Measurements from ENCODE around the gene PLPPR3.

PLPPR3 gene

GRCh38 chr19:861756-862580 is 40.2 kb upstream of the PLPPR3 start:
- DNase-seq (ENCODE audit: low read depth in 1 of 2, low spot score in 1 of 2): peak; percentile 72 to 85
- peak overlapping the region; percentile 27; the same call in 1 of the 2 replicates for H3K27ac ChIP-seq (replicated peaks)
- TF ChIP-seq REST (IDR thresholded peaks at IDR 0.05; ENCODE audit: insufficient replicate concordance, low read depth) (no peak), GABPA (IDR thresholded peaks at IDR 0.05; ENCODE audit: low read depth) (no peak), SPI1 (IDR thresholded peaks at IDR 0.05; ENCODE audit: borderline replicate concordance, low read depth) (no peak), CTCF (IDR thresholded peaks at IDR 0.05; ENCODE audit: insufficient read depth, low read length) (no peak), POLR2AphosphoS5 (IDR thresholded peaks at IDR 0.05; ENCODE audit: low read depth) (no peak)
- H3K4me3 ChIP-seq (replicated peaks; ENCODE audit: insufficient read depth, low read length): peak overlapping the region; percentile 60
- no peaks in the 10 kb centered on the region for H3K27me3 ChIP-seq (ENCODE audit: insufficient read depth, poor library complexity, severe bottlenecking)

- DNase-seq (ENCODE audit: low read depth in 1 of 2, low spot score in 1 of 2): no peak
- no peaks in the 10 kb centered on the region for H3K27me3 ChIP-seq (ENCODE audit: insufficient read depth, poor library complexity, severe bottlenecking)
- peak overlapping the region; percentile 60 for H3K4me3 ChIP-seq (replicated peaks; ENCODE audit: insufficient read depth, low read length)
- peak overlapping the region; percentile 27; the same call in 1 of the 2 replicates for H3K27ac ChIP-seq (replicated peaks)
- TF ChIP-seq POLR2AphosphoS5 (IDR thresholded peaks at IDR 0.05; ENCODE audit: low read depth): no peak
- no peak for TF ChIP-seq SPI1 (IDR thresholded peaks at IDR 0.05; ENCODE audit: borderline replicate concordance, low read depth)
- TF ChIP-seq GABPA (IDR thresholded peaks at IDR 0.05; ENCODE audit: low read depth): no peak
- TF ChIP-seq CTCF (IDR thresholded peaks at IDR 0.05; ENCODE audit: insufficient read depth, low read length): no peak
- no peak for TF ChIP-seq REST (IDR thresholded peaks at IDR 0.05; ENCODE audit: insufficient replicate concordance, low read depth)
Measured at GRCh38 chr19:861141-861755, 39.5 kb upstream of the PLPPR3 start.

GRCh38 chr19:858868-859843 is 37.4 kb upstream of the PLPPR3 start, which contains the start of gene CFD:
TSS of gene CFD (plus strand) at chr19:859664. CDS start at chr19:859690, 26 bp downstream.
- peak in 1 of 2 experiments; percentile 88 for DNase-seq (ENCODE audit: low read depth in 1 of 2, low spot score in 1 of 2)
- peak; percentile 85 for TF ChIP-seq SPI1 (IDR thresholded peaks at IDR 0.05; ENCODE audit: borderline replicate concordance, low read depth)
- no peak for TF ChIP-seq GABPA (IDR thresholded peaks at IDR 0.05; ENCODE audit: low read depth)
- no peak for TF ChIP-seq CTCF (IDR thresholded peaks at IDR 0.05; ENCODE audit: insufficient read depth, low read length)
- peak; percentile 51 for TF ChIP-seq REST (IDR thresholded peaks at IDR 0.05; ENCODE audit: insufficient replicate concordance, low read depth)
- TF ChIP-seq POLR2AphosphoS5 (IDR thresholded peaks at IDR 0.05; ENCODE audit: low read depth): peak; percentile 98
- peak within 1 kb of the TSS; percentile 60 for H3K4me3 ChIP-seq (replicated peaks; ENCODE audit: insufficient read depth, low read length)
- H3K27me3 ChIP-seq (ENCODE audit: insufficient read depth, poor library complexity, severe bottlenecking): no peaks in the 10 kb centered on the region
- peak within 1 kb of the TSS; percentile 44 for H3K27ac ChIP-seq (replicated peaks)
